Measurements from ENCODE around the gene GREB1.

DNA sequence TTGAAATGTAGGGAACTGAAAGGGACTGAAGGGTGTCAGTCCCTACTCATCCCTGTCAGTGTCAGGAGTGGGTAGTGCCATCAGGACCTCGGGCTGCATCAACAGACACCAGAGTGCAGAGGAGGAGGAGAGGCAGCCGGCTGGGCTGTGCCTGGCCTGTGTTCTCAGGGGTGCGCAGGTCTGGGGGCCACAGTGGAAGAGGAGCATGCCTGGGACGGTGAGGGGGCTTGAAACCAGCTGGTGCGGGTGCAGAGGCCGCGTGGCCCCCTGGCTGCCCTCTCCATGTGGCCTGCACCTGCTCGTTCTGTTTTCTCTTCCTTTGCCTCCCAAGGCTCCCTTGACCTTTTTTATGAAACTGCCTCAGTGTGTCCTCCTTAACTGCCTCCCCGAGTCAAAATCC is 94.8 kb downstream of the GREB1 start:
- TF ChIP-seq, protein P1, sequence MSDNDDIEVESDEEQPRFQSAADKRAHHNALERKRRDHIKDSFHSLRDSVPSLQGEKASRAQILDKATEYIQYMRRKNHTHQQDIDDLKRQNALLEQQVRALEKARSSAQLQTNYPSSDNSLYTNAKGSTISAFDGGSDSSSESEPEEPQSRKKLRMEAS (IDR thresholded peaks at IDR 0.05) = no peak
- no peak for TF ChIP-seq TCF12 (IDR thresholded peaks at IDR 0.05; ENCODE audit: low read depth)
- TF ChIP-seq EP300 (IDR thresholded peaks at IDR 0.05; ENCODE audit: borderline replicate concordance) = no peak
- no peak for TF ChIP-seq FOXM1 (IDR thresholded peaks at IDR 0.05; ENCODE audit: borderline replicate concordance, low read depth)
